Cardiac septum (tissue), 1 donor: Measurements from ENCODE around the gene PTPRM. TPM values are rescaled to one million over a fixed set of nuclear protein-coding genes. Genes with fewer than 3 reads are reported as not detected.

Source experiments
- DNase-seq: peaks from one replicate; pipeline ENCODE4 v3.0.0-alpha.2; 2020; ENCODE audit warnings: low spot score
- intact Hi-C: fragments of 100-400 bp; cut with DNase I; formaldehyde crosslinking; loops from one replicate; pipeline ENCODE4 v1.14.0; 2022
- total RNA-seq: library from RNA; stranded (reverse); fragmentation: NEBNext Ultra II Directional; extraction: Animal tissue kit (Norgen Biotek cat#: 25700); gene quantifications from one replicate; pipeline ENCODE4 v1.2.1, GENCODE V29; 2021
- donor health status: DM: no; HTN: no; CAD: no.

PTPRM gene
- total RNA-seq, 1 donor from 2014 or later: 132 TPM

DNA sequence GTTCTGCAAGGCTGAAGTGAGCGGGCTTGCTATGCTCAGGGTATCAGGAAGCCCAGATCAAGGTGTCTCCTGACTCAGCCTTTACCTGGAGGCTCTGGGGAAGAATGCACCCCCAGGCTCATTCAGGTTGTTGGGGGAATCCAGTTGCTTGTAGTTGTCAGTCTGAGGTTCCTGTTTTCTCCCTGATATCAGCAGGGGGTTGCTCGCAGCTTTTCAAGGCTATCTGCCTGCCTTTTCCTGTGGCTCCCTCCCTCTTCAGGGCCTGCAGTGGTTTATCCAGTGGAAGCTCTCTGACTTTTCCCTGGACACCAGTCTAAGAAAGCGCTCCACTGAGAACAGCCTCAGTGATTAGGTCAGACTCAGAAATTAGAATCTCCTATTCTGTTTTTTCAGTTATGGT is 116.6 kb downstream of the PTPRM start:
- intact Hi-C loops: no loop called here
- no peak for DNase-seq

DNA sequence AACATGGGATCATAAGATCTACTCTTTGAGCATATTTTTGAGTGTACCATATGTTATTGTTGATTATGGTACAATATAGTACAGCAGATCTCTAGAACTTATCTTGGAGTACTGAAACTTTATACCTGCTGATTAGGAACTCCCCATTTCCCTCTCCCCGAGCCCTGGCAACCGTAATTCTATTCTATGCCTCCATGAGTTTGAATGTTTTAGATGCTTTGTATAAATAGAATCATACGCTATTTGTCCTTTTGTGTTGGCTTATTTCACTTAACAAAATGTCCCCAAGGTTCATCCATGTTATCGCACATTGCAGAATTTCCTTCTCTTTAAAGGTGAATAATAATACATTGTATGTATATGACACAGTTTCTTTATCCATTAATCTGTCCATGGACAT is 117.2 kb downstream of the PTPRM start:
- intact Hi-C loops: no loop called here

GRCh38 chr18:7684966-7685365 is 117.8 kb downstream of the PTPRM start:
- intact Hi-C loops: no loop called here
- DNase-seq: no peak

More for the DNA sequence above, 117.2 kb downstream of the PTPRM start:
- no peak for DNase-seq

- DNase-seq: no peak
- intact Hi-C loops: no loop called here
These were observed 119.2 kb downstream of the PTPRM start for GRCh38 chr18:7686278-7686677.

GRCh38 chr18:7688580-7688979 is 121.5 kb downstream of the PTPRM start:
- no peak for DNase-seq
- intact Hi-C loops: no loop called here

DNA sequence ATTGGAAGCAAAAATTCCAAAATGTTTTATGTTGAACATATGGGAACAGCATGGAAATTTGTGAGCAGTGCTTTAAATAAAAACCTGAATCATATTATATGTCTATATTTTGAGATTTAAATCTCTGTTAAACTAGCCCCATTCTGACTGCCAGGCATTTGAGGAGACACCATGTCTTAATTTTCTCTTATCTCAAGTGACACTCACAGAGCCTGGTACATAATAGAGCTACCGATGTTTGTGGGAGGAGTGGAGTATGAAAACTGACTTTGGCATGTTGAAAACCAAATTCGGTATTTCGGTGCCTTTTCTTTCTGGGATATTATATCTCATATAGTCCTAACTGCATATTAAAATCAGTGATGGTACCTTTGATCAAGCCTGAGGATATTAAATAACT is 124.1 kb downstream of the PTPRM start:
- no peak for DNase-seq
- intact Hi-C loops: no loop called here

GRCh38 chr18:7696780-7697179 is 129.7 kb downstream of the PTPRM start:
- intact Hi-C loops: no loop called here
- DNase-seq: no peak

- no peak for DNase-seq
- intact Hi-C loops: no loop called here
These were observed 130.2 kb downstream of the PTPRM start for GRCh38 chr18:7697306-7697705.

DNA sequence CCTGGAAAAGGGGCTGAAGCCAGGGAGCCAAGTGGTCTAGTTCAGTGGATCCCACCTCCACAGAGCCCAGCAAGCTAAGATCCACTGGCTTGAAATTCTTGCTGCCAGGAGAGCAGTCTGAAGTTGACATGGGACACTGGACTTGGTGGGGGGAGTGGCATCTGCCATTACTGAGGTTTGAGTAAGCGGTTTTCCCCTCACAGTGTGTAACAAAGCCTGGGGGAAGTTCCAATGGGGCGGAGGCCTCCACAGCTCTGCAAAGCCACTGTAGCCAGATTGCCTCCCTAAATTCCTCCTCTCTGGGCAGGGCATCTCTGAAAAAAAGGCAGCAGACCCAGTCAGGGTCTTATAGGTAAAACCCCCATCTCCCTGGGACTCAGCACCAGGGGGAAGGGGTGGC is 144.4 kb downstream of the PTPRM start:
- no peak for DNase-seq
- intact Hi-C loops: no loop called here

DNA sequence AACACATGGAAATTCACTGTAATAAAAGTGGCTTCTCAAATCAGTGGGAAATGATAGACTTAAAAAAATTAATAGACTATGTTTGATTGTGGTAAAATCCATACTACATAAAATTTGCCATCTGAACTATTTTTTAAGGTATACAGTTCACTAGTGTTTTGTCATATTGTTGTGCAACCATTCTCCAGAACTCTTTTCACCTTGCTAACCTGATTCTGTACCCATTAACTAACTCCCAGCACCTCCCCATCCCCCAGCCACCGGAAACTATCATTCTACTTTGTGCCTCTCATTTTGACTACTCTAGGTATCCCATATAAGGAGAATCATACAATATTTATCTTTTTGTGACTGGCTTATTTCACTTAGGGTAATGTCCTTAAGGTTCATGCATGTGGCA is 153.3 kb downstream of the PTPRM start:
- intact Hi-C loops: no loop called here
- no peak for DNase-seq

- no peak for DNase-seq
- intact Hi-C loops: no loop called here
These were observed 154.4 kb downstream of the PTPRM start for GRCh38 chr18:7721532-7721931.

- intact Hi-C loops: no loop called here
- no peak for DNase-seq
These were observed 155.8 kb downstream of the PTPRM start for GRCh38 chr18:7722955-7723354.

GRCh38 chr18:7723558-7723957 is 156.4 kb downstream of the PTPRM start:
- DNase-seq: no peak
- intact Hi-C loops: no loop called here

GRCh38 chr18:7725473-7725872 is 158.4 kb downstream of the PTPRM start:
- DNase-seq: no peak
- intact Hi-C loops: no loop called here

DNA sequence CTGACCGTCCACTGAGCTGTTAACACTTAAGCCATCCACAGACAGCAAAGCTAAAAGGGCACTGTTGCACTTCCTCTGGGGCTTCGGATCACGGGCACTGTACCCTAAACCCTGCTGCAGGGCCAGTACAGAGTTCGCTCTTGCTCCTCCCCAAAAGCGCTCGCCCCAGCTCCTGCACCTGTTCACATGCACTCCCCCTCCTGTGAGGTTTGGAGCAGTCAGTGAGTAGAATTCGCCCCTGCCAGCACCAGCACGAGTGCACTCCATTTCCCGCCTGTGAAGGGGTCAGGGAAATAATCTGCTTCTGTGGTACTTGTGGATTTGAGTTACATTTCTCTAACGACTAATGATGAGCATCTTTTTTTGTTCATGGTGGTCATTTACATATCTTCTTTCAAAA is 158.8 kb downstream of the PTPRM start:
- intact Hi-C loops: no loop called here
- no peak for DNase-seq

DNA sequence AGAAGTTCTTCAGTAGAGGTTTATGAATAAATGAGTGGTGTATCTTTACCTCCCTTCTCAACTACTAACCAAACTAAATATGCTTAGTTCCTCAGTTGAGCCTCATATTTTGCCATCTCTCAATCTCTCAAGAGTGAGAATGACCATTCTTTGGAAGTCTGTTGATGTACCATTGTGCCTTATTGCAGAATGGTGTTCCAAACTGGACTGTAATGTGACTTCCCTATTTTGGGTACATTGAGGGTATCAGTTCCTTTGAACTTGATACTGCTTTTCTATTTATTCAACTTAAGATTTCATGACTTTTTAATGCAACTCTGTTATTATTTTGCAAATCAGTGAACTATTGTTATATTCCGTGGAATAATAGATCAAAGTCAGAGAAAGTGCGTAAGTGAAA is 159.4 kb downstream of the PTPRM start:
- no peak for DNase-seq
- intact Hi-C loops: no loop called here

DNA sequence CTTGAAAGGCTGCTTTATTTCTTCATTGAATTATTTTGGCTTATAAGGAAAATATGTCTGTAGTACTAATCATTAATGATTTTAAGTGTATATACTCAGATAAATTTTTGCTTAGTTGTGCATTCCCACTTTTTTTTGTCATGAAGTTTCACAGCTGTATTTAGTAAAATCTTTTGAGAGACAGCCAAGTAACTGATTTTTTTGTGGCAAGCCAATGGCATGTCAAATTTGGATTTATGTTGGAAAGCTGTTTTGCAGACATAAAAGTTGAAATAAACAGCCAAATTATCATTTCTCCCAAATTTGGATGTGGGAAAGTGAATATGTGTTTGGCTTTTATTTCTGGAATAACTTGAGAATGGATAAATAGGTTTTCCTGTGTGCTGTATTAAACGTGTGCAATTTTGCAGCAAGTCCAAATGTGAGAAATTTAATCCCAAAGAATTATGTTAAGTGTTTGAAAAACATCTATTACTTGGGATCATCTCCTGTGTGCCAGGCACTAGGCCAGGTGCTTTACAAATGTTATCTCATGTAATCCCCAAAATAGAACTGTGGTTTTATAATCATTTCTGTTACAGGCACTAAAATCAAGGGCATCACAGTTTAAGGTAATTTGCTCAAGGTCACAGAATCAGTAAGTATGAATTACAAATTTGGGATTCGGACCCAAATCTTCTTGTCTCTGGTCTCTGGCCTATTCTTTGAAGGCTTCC is 160.4 kb downstream of the PTPRM start:
- DNase-seq: no peak
- intact Hi-C loops: no loop called here

- intact Hi-C loops: no loop called here
- no peak for DNase-seq
These were observed 161.2 kb downstream of the PTPRM start for GRCh38 chr18:7728297-7728696.

- no peak for DNase-seq
- intact Hi-C loops: no loop called here
These were observed 162.8 kb downstream of the PTPRM start for GRCh38 chr18:7729868-7730267.

DNA sequence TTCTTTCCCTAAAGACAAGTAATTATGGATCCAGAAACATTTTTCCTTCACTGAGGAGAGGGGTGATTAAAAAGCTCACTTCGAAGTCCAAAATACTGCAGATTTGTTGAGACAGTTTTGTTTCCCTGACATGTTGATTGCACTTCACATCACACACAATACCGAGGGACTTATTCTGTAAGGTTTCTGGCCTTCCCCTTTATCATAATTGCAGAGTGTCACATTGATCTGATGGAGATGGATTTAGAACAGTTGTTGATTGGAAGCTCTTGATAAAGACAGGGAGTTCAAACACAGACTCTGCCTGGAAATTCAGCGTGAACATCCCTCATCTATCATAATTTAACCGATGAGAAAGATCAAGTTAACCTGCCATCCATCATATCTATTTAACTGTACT is 163.6 kb downstream of the PTPRM start:
- intact Hi-C loops: no loop called here
- no peak for DNase-seq

DNA sequence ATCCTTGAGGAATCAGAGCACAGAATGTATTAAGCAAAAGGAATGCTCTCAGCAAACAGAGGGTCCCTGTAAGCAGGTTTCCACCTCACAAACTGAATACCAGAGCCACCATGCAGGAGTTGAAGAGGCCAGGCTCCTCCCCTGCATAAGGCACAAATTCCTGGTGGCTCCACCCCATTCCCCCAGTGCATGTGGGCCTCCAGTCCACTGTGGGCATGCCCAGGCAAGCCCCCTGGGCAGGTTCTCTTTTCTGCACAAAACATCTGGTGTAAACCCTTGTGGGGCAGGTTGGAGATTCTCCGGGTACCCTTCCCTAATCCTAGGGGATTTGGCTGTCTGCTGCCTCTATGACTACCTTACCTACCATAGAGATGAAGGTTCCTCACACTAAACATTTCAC is 166.5 kb downstream of the PTPRM start:
- DNase-seq: no peak
- intact Hi-C loops: no loop called here

- intact Hi-C loops: no loop called here
These were observed 168.1 kb downstream of the PTPRM start for GRCh38 chr18:7735196-7735595.

More at GRCh38 chr18:7735196-7735595, 168.1 kb downstream of the PTPRM start:
- DNase-seq: no peak
